NB4 (cell line): ENCODE measurements around the gene MAD1L1.

Source experiments
- CTCF ChIP-seq: IDR thresholded peaks from one replicate; pipeline ENCODE4 v1.5.1; 2012; ENCODE audit warnings: low read depth, low read length
- MYC ChIP-seq: IDR thresholded peaks from 2 replicates; pipeline ENCODE4 v1.6.1; 2011; ENCODE audit warnings: low read depth, low read length

GRCh38 chr7:2022021-2022409, 210.7 kb downstream of the MAD1L1 start:
- TF ChIP-seq CTCF (no peak), MYC (no peak)
